Measurements from ENCODE around the gene FPR1.

The FPR1 gene

GRCh38 chr19:51735759-51736449, 15.8 kb downstream of the FPR1 start:
- DNase-seq (ENCODE audit: low spot score), result no peak

GRCh38 chr19:51733742-51734522, 17.7 kb downstream of the FPR1 start:
- DNase-seq (ENCODE audit: low spot score), result no peak

DNA sequence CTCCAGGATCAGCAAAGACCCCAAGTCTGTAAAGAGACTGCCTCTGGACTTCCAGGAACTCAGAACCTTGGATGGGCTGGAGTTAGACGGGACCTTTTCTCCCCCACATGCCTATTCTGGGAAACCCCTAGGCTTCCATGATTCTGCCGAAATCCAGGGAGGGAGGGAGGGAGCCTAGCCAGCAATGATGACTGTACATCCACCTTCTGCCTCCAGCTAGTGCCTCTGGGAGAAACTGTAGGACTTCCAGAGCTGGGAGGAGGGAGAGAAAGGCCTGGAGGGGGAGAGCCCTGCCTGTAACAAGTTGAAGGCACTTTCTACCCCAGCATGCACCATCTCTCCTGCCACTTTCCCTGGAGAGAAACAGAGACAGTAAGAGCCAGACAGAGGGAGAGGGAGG, 21.9 kb downstream of the FPR1 start:
- no peak for DNase-seq (ENCODE audit: low spot score)

DNA sequence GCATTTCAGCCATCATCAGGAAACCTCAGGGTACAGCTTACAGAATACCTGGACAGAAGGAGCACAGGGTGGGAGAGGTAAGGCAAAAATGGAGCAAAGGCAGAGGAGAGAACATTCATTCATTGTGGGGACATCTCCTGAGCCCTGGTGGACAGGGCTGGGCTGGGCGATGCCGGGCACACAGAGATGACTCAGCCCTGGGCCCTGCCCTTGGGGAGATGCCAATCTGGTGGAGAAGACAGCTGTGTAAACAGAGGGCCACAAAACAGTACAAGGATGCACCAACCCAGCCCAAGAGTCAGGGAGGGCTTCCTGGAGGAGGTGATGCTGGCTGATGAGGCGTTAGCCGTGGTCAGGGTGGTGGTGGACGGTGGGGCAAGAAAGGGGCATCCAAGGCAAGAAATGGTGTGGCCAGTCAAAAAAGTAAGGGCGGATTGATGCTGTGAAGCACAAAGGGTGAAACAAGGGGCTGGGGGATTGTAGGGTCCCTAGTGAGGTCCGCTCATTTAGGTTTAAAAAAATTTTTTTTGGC, 24.3 kb downstream of the FPR1 start:
- no peak for DNase-seq (ENCODE audit: low spot score)

DNA sequence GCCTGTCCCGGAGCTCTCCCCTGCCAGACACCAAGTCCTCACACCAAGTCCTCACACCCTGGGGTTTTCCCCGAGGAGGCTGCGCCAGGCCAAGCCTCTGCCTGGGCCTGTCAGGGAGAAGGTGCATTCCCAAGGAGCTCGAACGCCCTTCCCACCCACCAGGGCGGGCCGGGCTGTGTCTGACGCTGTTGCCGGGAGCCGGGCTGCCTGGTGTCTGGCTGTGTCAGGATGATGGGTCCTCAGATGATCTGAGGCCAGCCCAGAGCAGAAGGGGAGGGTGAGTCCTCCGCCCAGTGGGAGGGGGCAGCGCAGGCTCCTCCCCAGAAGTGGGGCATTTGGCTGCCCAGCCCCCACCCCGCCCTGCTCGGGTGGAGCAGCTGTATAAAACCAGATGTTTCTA, 25.6 kb downstream of the FPR1 start:
- DNase-seq (ENCODE audit: low spot score), result no peak

DNA sequence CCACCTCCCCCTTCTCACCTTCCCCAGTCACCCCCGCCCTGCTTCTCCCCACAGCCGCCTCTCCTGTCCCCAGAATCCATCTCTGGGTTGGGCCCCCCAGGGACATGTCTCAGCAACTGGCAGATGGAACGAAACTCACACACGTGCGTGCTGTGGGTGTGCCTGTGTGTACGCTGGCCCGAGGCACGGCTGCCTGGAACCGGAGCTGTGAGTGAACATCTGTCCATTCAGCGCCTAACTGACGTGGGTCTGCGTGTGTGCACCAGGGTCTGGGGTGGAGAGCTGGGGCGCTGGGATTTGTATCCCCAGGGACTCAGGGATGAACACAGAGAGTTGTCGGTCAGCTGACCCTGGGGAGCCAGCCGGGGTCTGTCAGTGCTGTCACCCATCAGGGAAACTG, 27.1 kb downstream of the FPR1 start:
- DNase-seq (ENCODE audit: low spot score), result no peak

DNA sequence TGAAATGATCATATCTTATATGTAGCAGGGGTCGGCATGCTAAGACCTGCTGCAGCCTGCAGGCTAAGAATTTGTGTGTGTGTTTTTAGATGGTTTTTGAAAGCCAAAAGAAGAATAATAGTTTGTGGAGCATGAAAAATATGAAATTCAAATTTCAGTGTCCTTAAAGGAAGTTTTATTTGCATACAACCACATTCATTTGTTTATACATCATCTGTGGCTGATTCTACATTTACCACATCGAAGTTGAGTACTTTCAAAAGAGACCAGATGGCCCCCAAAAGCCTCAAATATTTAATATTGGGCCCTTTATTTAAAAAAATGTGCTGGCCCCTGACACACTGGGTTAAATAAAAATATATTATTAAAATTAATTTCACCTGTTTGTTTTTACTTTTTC, 29.2 kb downstream of the FPR1 start:
- no peak for DNase-seq (ENCODE audit: low spot score)

GRCh38 chr19:51721905-51722304, 29.8 kb downstream of the FPR1 start:
- DNase-seq (ENCODE audit: low spot score), result no peak

GRCh38 chr19:51719251-51719988, 32.3 kb downstream of the FPR1 start:
- no peak for DNase-seq (ENCODE audit: low spot score)

- no peak for DNase-seq (ENCODE audit: low spot score)
Observed at GRCh38 chr19:51716925-51717324, 34.8 kb downstream of the FPR1 start.

- no peak for DNase-seq (ENCODE audit: low spot score)
Observed at GRCh38 chr19:51715850-51716249, 35.8 kb downstream of the FPR1 start.

DNA sequence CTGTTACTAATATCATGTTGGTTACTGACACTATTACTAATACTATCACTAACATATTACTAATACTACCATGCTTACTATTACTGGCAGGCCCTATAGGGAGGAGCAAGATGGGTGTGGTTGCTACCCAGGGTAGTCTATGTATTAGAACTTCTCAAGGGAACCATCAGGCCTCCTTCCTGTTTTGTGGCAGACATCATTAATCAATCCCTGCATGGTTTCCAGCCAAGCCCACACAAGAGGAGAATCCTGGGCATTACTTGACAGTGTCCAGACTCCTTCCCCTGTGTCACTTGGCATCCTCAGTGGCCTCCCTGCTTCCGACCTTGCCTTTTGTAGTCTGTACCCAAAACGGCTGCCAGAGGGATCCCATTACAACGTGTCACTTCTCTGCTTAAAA, 36.8 kb downstream of the FPR1 start:
- no peak for DNase-seq (ENCODE audit: low spot score)

DNA sequence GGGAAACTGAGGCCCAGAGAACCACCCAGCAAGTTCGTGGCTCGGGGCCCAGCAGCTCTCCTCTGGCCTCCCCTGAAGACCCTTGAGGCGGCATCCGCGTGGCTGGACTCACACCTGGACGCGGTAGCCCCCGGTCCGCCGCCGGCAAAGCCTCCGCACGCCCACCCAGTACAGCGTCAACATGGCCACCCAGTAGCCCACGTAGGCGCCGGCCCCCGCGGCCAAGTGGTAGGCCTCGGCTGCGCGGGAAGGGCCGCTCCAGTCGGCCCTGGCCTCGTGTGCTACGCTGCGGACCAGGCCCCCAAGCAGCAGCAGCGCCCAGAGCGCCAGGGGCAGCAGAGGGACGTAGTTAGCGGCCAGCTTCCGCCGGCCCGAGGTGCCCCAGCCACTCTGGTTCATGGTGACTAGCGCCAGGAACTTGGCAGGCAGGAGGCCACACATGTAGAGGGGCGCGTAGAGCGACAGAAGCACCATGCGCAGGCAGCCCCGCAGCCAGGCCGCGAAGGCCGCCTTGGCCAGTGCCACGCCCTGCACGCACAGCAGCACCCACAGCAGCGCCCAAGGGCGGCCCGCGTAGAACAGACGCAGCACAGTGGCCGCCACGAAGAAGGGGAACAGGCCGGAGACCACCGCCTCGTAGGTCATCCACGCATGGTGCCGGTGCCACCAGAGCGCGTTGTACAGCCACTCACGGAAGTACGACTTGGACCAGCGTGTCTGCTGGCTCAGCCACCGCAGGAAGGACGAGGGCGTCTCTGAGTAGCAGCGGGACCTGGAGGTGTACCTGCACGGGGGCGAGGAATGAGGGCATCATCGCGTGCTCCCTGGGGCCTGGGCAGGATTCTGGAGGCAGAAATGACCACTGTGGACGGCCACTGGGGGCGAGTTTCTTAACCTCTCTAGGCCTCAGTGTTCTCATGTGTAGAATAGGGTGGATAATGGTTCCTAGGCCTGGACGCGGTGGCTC, 38.1 kb downstream of the FPR1 start:
- DNase-seq (ENCODE audit: low spot score), result no peak

GRCh38 chr19:51712461-51713081, 39.1 kb downstream of the FPR1 start:
- DNase-seq (ENCODE audit: low spot score), result peak; percentile 45

- DNase-seq (ENCODE audit: low spot score), result no peak
Observed at GRCh38 chr19:51711702-51712101, 40.0 kb downstream of the FPR1 start.

DNA sequence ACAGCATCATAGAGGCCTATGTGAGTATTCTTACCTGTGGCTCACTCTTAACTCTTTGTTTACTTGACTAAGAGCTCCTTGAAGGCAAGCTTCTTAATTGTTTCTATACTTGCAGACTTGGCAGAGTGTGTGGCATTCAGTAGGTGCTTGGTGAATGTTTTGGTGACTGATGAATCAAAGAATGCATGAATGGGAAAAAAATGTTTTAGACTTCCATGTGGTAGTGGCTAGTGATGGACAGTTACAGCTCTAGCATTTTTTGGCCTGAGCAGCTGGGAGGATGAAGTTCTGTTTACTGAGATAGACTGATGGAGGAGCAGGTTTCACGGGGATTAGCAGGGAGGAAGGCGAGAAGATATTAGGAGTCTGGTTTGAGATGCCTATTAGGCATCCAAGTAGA, 41.5 kb downstream of the FPR1 start:
- DNase-seq (ENCODE audit: low spot score), result no peak

DNA sequence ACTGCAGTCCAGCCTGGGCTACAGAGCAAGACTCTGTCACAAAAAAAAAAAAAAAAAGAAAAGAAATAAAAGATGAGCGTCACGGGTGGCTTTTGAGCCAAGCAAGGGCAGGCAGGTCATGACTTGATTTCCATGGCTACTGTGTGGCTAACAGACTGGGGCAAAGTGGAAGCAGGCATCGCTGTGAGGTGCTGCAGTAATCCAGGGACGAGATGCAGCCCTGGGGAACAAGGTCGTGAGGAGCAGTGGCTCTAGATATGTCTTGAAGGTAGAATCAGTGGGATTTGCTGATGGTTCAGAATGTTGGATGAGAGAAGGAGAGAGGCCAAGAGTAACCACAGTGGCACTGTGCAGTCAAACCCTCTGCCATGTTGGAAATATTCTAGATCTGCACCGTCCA, 42.1 kb downstream of the FPR1 start:
- DNase-seq (ENCODE audit: low spot score), result no peak

DNA sequence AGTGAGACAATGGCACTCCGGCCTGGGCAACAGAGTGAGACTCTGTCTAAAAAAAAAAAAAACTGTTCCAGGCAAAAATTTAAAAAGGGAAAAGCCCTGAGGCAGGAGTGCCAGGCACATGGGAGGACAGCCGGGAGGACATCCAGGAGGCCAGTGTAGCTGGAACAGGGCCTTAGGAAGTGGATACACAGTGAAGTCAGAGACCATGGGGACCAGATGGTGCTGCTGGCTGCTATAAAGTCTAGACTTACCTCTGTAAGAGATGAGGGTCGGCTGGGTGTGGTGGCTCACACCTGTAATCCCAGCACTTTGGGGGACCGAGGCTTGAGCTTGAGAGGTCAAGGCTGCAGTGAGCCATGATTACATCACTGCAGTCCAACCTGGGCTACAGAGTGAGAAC, 42.9 kb downstream of the FPR1 start:
- DNase-seq (ENCODE audit: low spot score), result no peak

DNA sequence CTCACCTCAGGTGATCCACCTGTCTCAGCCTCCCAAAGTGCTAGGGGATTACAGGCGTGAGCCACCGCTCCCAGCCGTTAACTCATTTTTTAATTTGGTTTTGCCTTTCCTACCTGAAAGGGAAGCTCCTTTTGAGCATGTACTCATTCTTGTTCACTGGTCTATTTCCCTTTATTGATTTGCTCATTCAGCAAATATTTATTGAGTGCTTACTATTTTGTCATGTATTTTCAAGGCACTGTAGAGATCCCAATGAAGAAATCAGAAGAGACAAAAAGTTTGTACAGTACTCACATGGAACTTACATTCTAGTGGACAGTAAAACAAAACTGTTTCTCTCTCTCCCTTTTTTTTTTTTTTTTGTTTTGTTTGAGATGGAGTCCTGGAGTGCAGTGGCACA, 44.8 kb downstream of the FPR1 start:
- DNase-seq (ENCODE audit: low spot score), result no peak

DNA sequence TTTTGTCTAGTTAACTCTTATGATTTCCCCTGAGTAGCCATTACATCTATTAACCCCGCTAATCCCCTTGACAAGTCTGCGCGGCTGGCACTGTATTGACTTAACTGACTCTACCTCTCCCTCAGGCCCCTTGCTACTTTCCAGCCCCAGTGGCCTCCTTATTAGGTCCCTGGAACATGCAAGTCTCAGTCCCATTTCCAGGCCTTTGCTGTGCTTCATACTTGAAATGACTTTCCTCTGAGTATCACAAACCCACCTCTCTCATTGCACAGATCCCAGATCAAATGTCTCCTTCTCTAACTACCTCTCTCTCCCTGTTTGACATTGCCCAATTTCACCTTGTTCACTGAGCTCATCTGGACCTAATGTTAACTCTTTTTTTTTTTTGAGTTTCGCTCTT, 45.4 kb downstream of the FPR1 start:
- no peak for DNase-seq (ENCODE audit: low spot score)

- no peak for DNase-seq (ENCODE audit: low spot score)
Observed at GRCh38 chr19:51704626-51705025, 47.1 kb downstream of the FPR1 start.

Measured in NAMALWA (cell line).